GM21619 (cell line): ENCODE measurements around the gene CCDC88C.

Source experiments
- ATAC-seq: cut with Tn5 transposase; IDR thresholded peaks from one replicate; pipeline ENCODE4 v1.9.1; 2021; ENCODE audit not compliant: unreplicated experiment

Gene CCDC88C

DNA sequence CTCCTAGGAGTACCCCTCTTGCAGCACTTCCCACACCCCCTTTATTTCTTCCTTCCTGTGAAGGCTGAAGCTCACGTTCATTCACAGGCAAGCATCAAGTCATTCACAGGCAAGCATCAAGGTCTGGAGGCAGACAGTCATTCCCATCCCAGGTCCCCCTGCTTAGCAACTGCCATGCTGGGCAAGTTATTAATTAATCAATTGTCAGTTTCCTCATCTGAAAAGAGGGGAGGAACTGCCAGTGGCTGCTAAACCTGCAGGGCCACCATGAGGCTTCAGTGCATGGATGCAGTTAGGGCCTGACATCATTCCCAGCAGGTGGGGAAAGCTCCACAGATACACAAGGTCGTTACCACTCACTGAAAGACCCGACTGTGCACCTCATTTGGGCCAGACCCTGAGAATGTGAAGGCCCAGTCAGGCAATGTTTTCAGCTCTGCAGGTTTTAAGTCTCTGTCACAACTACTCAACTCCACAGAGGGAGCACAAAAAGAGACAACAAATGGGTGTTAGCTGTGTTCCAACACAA is 88.1 kb downstream of the CCDC88C start:
- ATAC-seq: no peak

DNA sequence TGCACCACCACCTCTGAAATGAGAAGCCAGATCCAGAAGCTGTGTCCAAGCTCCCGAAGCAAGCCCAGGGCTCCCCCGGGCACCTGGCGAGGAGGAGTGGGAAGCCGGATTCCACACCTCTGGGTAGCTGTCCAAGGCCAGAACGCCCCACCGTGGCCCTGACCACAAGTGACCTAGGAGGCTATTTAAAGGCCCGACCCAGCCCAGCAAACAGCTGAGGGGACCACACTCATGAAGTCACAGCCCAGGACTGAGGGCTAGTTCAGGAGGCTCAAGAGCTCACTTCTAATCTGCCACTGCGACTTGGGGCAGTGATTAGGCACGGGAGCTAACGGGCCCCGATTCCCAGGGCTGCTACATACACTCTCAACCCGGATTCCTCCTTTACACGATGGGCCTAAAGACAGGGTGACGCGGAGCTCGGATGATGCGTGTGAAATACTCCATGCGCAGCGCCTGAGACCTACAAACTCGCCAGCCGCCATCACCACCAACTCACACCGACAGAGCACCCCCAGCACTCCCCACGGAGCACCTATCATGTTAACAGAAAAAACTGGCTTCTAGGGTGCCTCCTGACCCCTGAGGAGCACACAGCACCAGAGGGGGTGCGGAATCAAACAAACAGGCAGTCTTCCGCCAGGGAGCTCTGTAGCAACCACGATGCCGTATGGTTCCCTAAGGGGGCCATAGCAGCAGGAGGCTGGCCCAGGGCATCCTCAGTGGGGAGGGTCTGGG is 89.1 kb downstream of the CCDC88C start:
- ATAC-seq: no peak

DNA sequence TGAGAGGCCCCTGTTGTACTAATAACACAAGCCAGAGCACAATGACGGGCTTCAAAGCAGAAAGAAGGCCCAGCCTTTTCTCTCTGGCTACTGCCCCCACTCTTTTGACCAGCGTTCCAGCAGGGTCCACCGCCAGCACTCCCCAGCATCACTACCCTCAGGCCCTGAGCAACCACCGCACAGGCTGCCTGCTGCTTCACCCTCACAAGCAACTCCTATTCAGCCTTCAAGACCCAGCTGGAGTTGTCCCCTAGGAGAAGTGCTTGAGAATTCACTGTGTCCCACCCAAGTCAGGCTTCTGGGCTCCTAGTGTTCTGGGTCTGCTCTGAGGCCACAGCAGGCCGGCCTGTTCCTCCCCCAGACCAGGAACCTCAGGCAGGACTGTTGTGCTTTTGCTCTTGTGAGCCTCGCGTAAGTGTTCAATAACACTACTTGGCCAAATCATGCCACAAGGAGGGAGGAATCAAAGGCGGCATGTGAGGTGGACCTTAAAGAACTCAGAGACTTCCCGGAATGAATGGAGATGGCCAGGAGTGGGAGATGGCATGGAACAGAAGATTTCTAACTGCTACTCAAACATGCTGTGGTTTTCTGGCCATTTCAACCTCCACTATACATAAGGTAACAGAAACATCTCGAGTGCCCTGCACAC is 89.8 kb downstream of the CCDC88C start:
- no peak for ATAC-seq

DNA sequence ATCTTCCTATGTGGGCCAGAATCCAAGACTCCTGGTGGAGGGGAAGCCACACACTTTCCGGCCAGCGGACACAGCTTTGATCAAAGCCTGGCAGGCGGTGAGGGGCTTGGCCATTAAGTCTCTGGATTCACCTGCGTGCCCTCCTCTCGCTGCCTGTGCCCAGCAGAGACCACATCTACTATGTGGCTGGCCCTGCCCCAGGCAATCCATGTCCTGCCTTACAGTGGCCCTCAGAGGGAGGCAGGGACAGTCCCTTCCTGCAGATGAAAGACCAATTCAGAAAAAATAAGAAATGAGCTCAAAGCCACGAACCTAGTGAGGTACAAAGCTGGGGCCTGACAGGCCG is 90.4 kb downstream of the CCDC88C start:
- no peak for ATAC-seq

DNA sequence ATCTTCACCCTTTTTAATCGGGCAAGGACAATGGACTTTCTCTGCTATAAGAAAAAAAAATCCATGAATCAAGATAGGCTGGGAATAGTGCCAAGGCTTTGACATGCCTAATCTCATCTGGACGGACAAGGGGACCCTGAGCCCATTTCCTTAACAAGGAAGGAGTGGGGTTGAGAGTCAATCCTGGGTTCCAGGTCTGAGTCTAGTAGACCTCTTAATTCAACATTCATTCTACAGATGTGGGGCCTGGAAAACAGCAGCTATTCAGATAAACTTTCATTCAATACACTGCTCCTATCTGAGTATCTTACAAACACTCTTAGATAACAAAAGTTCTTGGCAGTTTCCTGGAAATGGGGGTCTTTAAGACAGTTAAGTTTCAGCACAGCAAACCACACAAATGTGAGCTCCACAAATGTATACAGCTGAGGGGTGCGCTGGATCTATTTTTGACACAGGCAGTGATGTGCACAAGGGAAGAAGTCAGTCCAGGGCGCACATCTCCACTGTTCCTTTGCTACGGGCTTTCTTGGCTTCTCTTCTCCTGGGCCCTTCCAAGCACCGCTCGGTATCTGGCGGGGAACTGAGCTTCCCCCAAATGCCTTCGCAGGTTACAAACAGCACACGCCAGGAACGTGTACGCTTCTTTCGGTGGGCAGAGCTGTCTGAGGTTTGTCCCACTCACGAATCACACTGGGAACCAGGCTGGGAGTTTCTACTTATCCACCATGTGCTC is 90.9 kb downstream of the CCDC88C start:
- ATAC-seq: no peak

DNA sequence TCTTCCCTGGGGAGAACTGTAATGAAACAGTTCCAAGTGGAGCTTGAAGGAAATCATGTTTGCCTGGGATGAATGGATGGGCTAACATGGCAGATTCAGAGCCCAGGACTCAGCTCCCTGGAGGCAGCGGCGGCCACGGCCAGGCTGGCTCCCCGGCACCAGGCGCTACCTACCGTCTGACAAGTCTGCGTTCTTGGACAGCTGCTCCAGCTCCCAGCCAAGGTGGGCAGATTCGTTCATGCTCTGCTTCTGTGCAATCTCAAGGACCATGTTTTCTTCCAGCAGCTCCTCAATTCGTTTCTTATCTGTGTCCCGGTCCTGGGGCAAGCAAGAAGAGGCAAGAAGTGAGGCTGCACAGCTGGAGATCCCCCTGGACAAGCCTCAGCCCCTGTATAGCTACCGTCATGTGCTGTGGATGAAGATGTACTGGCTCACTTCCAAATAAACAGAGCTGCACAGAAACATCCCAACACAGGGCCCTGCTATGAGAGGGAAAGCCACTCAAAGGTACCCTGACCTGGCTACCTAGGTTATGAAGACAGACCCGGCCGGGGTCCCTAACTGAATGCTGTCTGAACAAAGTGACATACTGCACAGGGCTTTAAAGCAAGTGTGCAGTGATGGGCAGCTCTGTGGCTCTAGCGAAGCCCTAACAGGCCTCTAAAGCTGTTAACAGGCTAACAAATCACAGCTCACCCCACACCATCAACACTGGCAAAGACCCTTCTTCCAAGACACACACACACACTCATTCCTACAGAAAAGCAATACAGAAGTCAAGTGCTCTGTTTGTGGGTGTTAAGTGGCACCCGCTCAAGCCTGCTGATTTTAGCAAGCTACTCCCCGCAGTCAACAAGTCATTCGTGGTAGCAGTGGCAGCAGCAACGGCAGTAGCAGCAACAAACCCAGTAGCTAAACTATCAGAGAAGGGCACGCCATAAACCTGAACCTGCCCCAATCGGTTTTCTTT is 92.7 kb downstream of the CCDC88C start:
- no peak for ATAC-seq

DNA sequence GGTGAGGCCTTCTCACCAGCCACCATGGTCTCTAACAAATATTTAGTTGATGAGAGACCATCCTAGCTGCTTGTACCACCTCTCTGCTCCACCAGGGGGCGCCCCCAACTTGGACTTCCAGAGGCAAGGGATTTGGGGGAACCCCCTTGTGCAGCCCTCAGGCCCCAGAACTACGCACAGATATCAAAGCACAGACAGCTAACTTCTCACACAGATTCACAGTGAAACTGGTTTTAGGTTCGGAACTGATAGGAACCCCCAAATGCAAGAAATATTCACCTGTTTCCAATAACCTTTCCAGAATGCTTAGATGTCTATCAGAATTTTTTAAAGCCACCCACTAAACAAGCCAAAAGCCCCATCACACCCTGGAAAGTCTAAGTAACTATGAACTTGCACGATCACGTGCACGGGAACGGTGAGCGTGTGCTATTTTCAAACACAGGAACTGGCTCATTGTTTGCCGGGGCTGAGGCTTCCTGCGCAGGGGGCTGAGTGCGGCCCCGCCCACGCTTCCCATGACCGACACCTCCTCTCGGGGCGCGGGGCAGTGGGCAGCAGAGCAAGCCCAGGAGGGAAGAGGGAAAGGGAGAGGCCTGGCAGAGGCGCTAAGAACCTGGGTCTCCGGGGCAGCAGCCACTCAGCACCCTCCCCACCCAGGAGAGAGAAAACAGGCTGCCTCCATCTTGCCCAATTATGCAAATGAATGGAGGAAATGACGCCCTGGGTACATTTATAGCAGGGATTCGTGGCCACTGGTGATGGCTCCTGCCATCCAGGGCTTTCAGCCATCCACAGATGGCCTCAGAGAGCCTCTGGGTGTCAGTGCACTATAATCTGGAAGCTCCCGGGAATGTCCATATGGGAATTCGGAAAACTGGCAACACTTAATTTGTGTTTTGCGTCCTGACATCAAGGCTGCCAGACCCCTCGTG is 93.7 kb downstream of the CCDC88C start:
- ATAC-seq: peak; percentile 64

DNA sequence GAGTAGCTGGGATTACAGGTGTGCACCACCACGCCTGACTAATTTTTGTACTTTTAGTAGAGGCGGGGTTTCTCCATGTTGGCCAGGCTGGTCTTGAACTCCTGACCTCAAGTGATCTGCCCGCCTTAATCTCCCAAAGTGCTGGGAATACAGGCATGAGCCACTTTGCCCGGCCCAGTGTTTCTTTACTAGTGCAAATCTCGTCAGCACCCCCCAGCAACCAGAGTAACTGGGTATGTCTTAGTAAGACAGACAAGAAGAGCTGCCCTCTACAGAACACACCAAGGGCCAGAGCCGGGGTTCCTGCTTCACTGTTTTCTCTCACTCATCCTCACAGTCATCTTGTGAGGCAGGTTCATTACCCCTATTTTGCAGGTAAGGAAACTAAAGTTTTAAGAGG is 94.6 kb downstream of the CCDC88C start:
- ATAC-seq: no peak

DNA sequence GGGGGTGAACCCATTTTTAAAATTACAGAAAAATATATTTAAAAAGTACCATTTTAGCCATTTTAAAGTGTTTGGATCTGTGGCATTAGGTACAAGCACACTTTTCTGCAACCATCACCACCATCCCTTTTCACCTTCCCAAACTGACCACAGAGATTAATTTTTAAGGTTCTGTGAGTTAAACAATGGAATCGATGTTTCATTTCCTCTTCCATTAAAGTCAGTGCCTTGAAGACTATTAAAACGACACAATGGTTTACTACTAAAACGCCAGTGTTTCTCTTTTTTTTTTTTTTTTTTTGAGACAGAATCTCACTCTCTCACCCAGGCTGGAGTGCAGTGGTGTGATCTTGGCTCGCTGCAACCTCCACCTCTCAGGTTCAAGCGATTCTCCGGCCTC is 95.0 kb downstream of the CCDC88C start:
- ATAC-seq: no peak

DNA sequence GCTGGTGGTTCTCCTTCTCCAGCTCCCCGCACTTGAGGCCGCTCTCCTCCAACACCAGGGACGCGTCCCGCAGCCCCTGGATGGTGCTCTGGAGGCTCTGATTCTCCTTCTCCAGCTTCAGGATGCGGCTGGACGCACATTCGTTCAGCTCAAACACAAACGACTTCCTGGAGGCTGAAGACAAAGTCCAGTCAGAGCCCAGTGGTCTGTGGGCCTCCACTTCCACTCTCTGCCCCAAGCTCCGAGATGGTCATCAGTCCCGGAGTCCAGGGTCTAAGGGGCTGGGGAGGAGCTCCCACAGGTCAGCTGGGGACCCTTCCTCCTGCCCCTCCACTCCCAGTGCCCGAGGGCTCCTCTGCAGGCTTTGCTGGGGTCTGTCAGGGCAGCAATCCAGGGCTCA is 96.5 kb downstream of the CCDC88C start:
- no peak for ATAC-seq

DNA sequence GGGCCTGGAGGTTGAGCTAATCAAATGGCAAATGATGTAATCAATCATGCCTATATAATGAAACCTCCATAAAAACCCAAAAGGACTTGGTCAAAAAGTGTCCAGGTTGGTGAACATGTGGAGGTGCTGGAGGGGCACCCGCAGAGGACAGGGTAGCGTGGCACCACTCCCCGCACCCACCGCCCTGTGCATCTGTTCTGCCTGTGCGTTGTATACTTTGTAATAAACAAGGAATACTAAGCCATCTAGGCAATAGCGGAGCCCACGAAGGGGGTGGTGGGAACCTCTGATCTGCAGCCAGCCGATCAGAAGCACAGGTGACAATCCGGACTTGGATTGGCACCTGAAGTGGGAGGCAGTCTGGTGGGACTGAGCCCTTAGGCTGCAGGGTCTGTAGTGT is 97.4 kb downstream of the CCDC88C start:
- ATAC-seq: no peak

DNA sequence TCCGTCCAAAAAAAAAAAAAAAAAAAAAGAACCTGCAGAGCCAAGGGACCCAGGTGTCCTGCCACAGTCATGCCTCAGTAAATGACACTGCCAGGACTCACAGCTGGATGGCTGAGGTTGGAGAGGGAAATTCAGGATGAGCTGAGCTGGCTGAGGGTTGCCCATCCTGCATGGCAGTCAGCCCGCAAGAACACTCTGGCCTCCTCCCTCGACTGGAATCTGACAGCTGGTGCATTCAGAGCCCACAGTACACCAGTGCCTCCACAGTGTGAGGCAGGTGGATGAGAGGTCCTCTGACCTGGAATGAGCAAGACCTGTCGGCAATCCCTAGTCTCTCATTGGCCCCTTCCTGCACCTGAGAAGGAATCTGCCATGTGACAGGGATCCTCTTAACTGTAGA is 98.7 kb downstream of the CCDC88C start:
- no peak for ATAC-seq

DNA sequence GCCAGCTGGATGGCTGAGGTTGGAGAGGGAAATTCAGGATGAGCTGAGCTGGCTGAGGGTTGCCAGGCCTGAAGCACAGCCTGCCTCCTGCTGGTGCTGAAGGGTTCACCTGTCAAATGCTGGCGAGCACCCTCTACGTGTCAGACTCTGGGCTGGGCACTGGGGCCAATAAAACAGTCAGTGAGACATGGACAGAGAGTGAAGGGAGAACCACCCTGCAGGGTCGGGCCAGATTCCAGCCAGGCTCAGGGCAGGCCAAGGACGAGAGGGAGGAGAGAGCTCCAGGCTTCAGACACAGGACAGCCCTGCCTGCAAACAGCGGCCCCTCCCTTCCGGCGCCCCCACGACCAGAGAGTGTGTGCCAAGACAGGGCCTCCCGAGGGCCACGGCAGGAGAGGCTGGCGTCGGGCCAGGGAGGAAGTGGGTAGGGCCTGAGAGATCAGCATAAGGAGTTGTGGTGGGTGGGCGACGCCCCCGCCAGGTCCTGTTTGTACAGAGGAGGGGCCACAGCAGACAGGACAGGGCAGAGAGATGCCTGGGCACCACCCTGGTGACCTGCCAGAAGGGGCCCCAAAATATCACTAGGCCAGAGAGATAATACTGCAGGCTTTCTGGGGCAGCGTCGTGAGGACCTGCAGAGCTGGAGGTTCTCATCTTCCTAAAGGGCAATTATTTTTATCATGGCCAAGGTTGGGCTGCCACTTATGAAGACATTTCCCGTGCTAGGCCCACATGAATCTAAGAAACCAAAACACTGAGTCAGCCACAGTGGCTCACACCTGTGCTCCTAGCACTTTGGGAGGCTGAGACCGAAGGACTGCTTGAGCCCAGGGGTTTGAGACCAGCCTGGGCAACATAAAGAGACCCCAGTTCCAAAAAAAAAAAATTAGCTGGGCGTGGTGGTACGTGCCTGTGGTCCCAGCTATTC is 100.0 kb downstream of the CCDC88C start:
- no peak for ATAC-seq

DNA sequence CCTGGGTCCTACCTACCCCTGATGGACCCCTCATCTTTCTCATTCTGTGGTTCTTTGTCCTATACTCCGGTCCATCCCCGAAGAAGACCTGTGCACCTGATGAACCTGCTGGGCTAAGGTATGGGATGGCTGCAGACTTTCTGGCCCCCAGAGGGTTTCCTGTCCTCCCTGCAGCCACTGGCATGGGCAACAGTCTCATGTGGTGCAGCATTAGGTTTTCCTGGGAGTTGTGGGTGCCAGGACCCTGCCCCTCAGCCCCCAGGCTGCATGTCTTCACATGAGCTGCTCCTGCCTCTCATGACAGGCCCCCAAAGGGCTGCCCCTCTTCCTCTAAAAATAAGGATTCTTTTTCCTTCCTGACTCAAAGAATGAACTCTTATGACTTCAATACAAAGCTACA is 100.9 kb downstream of the CCDC88C start:
- ATAC-seq: no peak

DNA sequence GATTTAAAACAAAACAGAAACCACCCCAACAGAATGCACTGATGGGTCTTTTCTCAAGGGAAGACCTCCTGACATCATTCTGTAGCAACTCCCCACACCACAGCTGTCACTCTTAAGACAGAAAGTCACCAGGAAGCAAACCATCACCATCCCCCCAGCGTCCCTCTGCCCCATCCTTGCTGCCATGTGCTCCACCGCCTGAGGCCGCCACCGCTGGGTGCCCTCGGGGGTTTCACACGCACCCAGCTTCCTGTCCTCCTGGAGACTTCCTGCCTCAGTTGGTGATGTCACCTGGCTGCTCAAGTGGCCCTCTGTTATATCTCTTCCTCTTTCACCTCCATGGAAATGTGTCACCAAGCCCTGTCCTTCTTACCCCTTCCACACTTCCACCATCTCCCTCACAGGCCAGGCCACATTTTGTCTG is 101.8 kb downstream of the CCDC88C start:
- peak; percentile 83 for ATAC-seq

DNA sequence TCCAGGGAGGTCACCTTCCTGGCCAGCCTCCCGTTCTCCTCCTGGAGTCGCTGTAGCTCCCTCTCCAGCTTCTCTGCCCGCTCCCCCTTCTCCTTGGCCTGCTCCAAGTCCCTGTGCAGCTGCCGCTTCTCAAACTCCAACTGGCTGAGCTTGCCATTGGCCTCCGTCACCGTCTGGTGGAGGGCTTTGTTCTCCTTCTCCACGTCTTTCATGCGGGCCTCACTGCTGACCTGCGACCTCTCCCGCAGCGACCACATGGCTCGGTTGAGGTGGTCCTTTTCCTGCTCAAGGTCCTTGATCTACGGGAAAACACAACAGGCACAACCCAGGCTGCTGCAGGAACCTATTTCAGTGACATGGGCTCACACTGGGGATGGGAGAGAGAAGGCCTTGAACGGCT is 103.8 kb downstream of the CCDC88C start:
- no peak for ATAC-seq

DNA sequence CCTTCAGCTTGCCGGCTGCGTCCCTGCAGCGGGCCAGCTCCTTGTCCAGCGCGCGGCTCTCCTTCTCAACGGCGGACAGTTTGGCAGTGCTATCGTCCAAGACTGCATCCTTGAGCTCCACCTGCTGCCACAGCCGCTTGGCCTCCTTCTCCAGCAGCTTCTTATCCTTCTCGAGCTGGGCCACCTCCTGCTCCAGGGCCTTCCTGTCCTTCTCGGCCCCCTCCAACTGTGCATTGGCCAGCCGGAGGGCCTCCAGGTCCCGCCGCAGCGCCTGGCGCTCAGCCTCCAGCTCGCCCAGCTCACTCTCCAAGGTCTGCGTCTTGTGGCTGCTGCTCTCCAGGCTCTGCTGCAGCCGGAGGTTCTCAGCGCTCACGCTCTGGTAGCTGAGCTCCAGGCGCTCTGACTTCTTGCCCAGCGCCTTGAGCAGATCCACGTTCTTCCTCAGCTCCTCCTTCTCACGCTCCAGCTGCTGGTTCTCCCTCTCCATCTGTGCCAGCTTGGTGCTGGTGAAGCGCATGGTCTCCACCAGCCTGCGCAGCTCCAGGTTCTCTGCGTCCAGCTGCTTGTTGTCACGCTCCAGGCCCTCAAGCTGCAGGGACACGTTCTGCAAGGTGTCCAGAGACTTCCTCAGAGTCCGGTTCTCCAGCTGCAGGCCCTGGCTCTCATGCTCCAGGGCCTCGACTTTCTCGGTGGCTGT is 104.3 kb downstream of the CCDC88C start:
- ATAC-seq: no peak

DNA sequence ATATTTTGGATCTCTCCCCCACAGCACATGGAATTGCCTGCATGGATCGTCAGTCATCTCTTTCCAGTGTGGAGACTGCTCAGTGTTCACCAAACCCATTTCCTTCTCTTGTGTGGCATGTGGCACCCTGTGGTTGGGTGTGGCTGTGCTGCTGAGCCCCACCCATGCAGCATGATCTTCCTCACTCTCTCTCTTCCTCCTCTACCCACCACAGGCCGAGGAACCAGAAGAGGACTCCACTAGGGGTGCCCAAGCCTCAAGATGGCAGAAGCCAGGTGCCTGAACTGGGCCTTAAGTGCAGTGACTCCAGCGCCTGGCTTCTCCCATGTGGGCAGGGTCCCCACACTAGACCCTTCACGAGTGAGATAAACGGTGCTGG is 106.3 kb downstream of the CCDC88C start:
- ATAC-seq: no peak
